Upper lobe of right lung (tissue), 1 donor: ENCODE measurements around the gene KCNJ1. TPM values are rescaled to one million over a fixed set of nuclear protein-coding genes. Genes with fewer than 3 reads are reported as not detected.

Experiments
- ATAC-seq: fragments of 200-7000 bp; cut with Tn5 transposase; one replicate; pipeline ENCODE4 v1.9.1; 2020; ENCODE audit warnings: mild to moderate bottlenecking, moderate library complexity
- DNase-seq: peaks from one replicate; pipeline ENCODE4 v3.0.0-alpha.2; 2020
- H3K27ac ChIP-seq: fragments of 200-600 bp; one replicate; pipeline ENCODE4 v1.8.0; 2022
- H3K27me3 ChIP-seq: fragments of 200-600 bp; one replicate; pipeline ENCODE4 v1.8.0; 2022; ENCODE audit warnings: mild to moderate bottlenecking
- H3K36me3 ChIP-seq: fragments of 200-600 bp; one replicate; pipeline ENCODE4 v1.8.0; 2022
- H3K4me1 ChIP-seq: fragments of 200-600 bp; one replicate; pipeline ENCODE4 v1.8.0; 2022
- H3K4me3 ChIP-seq: fragments of 200-600 bp; one replicate; pipeline ENCODE4 v1.8.0; 2022; ENCODE audit warnings: mild to moderate bottlenecking
- H3K9me3 ChIP-seq: fragments of 200-600 bp; one replicate; pipeline ENCODE4 v1.8.0; 2022
- intact Hi-C: fragments of 100-400 bp; cut with DNase I; formaldehyde crosslinking; loops from one replicate; pipeline ENCODE4 v1.11.0; 2022
- long read RNA-seq: library from polyadenylated mRNA; unstranded; transcript quantifications from one replicate; pipeline ENCODE4 v2.0.0, GENCODE V29; 2021
- total RNA-seq: library from RNA; stranded (reverse); fragmentation: NEBNext Ultra II Directional; extraction: Animal tissue kit (Norgen Biotek cat#: 25700); gene quantifications from one replicate; pipeline ENCODE4 v1.2.1, GENCODE V29; 2021
- TF ChIP-seq, protein P1 (sequence below): fragments of 200-600 bp; IDR thresholded peaks from one replicate; pipeline ENCODE4 v1.8.0; 2022; ENCODE audit warnings: antibody characterized with exemption
- donor health status: DM: no; HTN: yes; CAD: no; lungs with severe emphysema.

KCNJ1 gene
- total RNA-seq = 0.23 TPM
- long read RNA-seq, partial matches to known transcripts = 0 of 1 reads
- long read RNA-seq, other reads (novel, unspliced or antisense) = 1 of 1 reads

DNA sequence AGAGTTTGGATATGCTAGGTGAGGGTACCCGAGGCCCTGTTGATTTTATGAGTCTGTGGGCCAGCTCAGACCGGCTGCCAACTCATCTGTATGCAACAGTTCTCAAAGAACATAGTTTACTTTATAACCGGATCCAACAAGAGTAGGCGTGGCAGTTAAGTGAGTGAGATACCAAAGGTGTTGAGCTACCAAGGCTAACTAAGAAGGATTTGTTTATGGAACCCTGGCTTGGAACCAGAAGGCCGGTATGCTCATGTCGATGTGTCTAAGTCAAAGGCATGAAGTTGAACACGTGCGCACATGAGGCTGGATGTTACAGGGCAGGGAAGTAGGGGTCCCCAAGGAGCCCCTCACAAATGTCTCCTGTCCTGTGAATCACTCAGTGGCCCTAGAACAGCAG is at the start of gene KCNJ1:
TSS of gene KCNJ1 (minus strand) at position 20 of the 400 bp plus-strand sequence. CDS start 27,053 bp downstream, outside the sequence.
- Histone ChIP-seq H3K4me3 (no peak within 1 kb of the TSS), H3K27me3 (no peaks in the 10 kb centered on the region), H3K36me3 (no peaks in the 10 kb centered on the region), H3K27ac (no peak within 1 kb of the TSS), H3K9me3 (no peaks in the 10 kb centered on the region), H3K4me1 (no peaks in the 10 kb centered on the region)
- ATAC-seq (no peak), DNase-seq (no peak)
- TF ChIP-seq, protein P1, sequence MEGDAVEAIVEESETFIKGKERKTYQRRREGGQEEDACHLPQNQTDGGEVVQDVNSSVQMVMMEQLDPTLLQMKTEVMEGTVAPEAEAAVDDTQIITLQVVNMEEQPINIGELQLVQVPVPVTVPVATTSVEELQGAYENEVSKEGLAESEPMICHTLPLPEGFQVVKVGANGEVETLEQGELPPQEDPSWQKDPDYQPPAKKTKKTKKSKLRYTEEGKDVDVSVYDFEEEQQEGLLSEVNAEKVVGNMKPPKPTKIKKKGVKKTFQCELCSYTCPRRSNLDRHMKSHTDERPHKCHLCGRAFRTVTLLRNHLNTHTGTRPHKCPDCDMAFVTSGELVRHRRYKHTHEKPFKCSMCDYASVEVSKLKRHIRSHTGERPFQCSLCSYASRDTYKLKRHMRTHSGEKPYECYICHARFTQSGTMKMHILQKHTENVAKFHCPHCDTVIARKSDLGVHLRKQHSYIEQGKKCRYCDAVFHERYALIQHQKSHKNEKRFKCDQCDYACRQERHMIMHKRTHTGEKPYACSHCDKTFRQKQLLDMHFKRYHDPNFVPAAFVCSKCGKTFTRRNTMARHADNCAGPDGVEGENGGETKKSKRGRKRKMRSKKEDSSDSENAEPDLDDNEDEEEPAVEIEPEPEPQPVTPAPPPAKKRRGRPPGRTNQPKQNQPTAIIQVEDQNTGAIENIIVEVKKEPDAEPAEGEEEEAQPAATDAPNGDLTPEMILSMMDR = no peak
- intact Hi-C loops = no loop called here

DNA sequence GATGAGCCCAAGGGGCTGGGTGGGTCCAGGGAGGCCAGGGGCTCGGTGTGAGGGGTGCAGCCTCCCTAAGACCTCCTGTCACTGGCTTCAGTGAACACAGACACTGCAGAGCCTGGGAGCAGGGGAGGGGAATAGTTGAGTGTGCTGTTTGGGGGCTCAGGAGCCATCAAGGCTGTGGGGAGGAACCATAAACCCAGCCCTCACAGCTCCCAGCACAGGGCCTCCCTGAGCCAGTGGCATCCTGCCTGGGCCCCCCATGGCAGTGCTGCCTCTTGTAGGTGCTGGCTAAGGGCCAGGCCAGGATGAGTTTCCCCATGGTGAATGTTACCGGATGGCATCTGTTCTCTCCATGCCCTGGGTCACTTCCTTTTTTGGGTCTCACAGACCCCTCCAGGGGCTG is 49.6 kb upstream of the KCNJ1 start:
- Histone ChIP-seq H3K27ac (no peak overlapping the region), H3K27me3 (no peaks in the 10 kb centered on the region), H3K9me3 (no peaks in the 10 kb centered on the region), H3K4me1 (no peaks in the 10 kb centered on the region), H3K36me3 (no peaks in the 10 kb centered on the region), H3K4me3 (no peak overlapping the region)
- ATAC-seq (no peak), DNase-seq (no peak)
- TF ChIP-seq, protein P1 = no peak
- intact Hi-C loops = no loop called here

DNA sequence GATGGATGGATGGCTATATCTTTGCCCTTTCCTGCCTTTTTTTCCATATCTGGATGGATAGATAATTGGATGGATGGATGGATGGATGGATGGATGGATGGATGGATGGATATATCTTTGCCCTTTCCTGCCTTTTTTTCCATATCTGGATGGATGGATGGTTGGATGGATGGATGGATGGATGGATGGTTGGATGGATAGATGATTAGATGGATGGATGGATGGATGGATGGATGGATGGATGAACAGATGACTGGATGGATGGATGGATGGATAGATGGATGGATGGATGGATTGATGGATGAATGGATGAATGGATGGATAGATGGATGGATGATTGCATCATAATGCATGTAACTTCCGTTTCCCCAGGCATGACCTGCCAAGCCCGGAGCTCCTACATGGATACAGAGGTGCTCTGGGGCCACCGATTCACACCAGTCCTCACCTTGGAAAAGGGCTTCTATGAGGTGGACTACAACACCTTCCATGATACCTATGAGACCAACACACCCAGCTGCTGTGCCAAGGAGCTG is 49.0 kb upstream of the KCNJ1 start:
- no peak for ATAC-seq

DNA sequence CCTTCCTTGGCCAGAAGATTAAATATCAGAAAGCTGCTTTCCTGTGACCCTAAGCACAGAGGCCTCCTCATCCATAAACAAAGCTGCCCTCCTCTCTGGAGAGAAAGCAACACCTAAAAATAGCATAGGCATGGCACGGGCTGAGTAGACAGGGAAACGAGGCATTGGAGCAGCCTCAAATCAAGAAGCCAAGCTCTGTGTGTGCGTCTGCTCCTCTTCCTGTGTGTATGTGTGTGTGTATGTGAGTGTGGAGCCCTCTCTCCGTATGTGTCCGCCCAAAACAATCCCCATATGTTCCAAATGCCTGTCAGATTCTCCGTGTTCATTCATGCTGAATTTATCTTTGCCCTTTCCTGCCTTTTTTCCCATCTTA is 48.0 kb upstream of the KCNJ1 start:
- no peaks in the 10 kb centered on the region for H3K9me3 ChIP-seq
- H3K27ac ChIP-seq = no peak overlapping the region
- ATAC-seq (no peak), DNase-seq (no peak)
- H3K4me3 ChIP-seq = no peak overlapping the region
- H3K4me1 ChIP-seq = no peaks in the 10 kb centered on the region
- TF ChIP-seq, protein P1 = no peak
- no peaks in the 10 kb centered on the region for H3K36me3 ChIP-seq
- H3K27me3 ChIP-seq = no peaks in the 10 kb centered on the region
- intact Hi-C loops = no loop called here

More for the DNA sequence above, 49.0 kb upstream of the KCNJ1 start:
- Histone ChIP-seq H3K4me3 (no peak overlapping the region), H3K27me3 (no peaks in the 10 kb centered on the region), H3K27ac (no peak overlapping the region), H3K4me1 (no peaks in the 10 kb centered on the region), H3K36me3 (no peaks in the 10 kb centered on the region), H3K9me3 (no peaks in the 10 kb centered on the region)
- intact Hi-C loops = no loop called here
- no peak for DNase-seq
- TF ChIP-seq, protein P1 = no peak

DNA sequence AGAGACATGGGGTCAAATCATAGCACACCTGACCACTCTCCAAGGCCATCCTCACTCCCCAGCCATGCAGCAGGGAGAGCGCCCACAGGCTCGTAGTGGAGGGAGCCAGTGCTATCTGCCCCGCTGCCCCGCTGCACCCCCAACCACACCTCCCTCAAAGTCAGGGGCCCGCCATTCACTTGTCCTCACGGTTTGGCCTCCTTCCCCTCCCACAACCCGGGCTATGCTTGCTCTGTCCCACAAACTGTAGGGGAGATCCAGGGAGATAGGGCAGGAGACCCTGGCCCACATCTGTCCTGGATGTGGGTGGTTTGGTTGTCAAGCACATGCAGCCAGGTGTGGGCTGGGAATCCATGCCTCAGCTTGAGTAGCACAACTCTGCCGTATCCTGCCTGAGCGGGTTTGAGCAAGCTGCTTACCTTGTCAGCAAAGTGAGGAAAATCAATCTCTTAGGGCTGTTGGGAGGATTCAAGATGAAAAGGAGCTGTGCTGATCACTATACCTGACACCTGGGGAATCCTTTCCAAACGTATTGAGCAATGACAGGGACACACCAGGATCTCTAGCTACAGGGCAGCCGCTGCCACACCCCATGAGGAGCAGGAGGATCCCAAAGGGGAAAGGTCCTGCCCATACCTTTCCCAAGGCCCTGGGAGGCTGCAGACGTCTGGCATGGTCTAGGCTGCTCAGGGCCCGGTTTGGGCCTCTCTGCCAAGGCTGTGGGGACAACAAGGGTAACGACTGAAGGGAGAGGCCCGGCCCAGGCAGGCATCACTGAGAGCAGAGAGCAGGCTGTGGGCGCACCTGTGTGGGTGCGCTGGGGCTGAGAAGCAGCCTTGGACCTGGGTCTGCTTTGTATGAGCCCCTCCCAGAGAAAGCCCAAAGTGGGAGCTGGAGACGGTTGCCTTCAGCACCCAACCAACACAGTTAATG is 47.4 kb upstream of the KCNJ1 start:
- TF ChIP-seq, protein P1 = no peak
- ATAC-seq = no peak
- H3K27me3 ChIP-seq = no peaks in the 10 kb centered on the region
- H3K36me3 ChIP-seq = no peaks in the 10 kb centered on the region
- no peak overlapping the region for H3K4me3 ChIP-seq
- H3K4me1 ChIP-seq = no peaks in the 10 kb centered on the region
- intact Hi-C loops = no loop called here
- no peak overlapping the region for H3K27ac ChIP-seq
- H3K9me3 ChIP-seq = no peaks in the 10 kb centered on the region
- no peak for DNase-seq
